ENCODE data around the gene PRKAG2.

The PRKAG2 gene

GRCh38 chr7:151860771-151861170 lies 16.1 kb downstream of the PRKAG2 start:
- no peaks in the 10 kb centered on the region for H3K36me3 ChIP-seq (ENCODE audit: control insufficient read depth, insufficient read depth, low read length)
- DNase-seq (ENCODE audit: extremely low read depth, insufficient read length), result no peak
- no peak overlapping the region for H3K4me3 ChIP-seq (replicated peaks; ENCODE audit: low read depth, low read length)
- H3K27me3 ChIP-seq (replicated peaks; ENCODE audit: control insufficient read depth, insufficient read depth, low read length), result no peaks in the 10 kb centered on the region
- TF ChIP-seq, protein P1, sequence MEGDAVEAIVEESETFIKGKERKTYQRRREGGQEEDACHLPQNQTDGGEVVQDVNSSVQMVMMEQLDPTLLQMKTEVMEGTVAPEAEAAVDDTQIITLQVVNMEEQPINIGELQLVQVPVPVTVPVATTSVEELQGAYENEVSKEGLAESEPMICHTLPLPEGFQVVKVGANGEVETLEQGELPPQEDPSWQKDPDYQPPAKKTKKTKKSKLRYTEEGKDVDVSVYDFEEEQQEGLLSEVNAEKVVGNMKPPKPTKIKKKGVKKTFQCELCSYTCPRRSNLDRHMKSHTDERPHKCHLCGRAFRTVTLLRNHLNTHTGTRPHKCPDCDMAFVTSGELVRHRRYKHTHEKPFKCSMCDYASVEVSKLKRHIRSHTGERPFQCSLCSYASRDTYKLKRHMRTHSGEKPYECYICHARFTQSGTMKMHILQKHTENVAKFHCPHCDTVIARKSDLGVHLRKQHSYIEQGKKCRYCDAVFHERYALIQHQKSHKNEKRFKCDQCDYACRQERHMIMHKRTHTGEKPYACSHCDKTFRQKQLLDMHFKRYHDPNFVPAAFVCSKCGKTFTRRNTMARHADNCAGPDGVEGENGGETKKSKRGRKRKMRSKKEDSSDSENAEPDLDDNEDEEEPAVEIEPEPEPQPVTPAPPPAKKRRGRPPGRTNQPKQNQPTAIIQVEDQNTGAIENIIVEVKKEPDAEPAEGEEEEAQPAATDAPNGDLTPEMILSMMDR (IDR thresholded peaks at IDR 0.05; ENCODE audit: insufficient read depth, low read length, poor library complexity, severe bottlenecking), result no peak

GRCh38 chr7:151859948-151860685 lies 16.8 kb downstream of the PRKAG2 start:
- DNase-seq (ENCODE audit: extremely low read depth, insufficient read length), result no peak
- H3K4me3 ChIP-seq (replicated peaks; ENCODE audit: low read depth, low read length), result no peak overlapping the region
- no peaks in the 10 kb centered on the region for H3K27me3 ChIP-seq (replicated peaks; ENCODE audit: control insufficient read depth, insufficient read depth, low read length)
- H3K36me3 ChIP-seq (ENCODE audit: control insufficient read depth, insufficient read depth, low read length), result no peaks in the 10 kb centered on the region
- TF ChIP-seq, protein P1 (IDR thresholded peaks at IDR 0.05; ENCODE audit: insufficient read depth, low read length, poor library complexity, severe bottlenecking), result no peak

DNA sequence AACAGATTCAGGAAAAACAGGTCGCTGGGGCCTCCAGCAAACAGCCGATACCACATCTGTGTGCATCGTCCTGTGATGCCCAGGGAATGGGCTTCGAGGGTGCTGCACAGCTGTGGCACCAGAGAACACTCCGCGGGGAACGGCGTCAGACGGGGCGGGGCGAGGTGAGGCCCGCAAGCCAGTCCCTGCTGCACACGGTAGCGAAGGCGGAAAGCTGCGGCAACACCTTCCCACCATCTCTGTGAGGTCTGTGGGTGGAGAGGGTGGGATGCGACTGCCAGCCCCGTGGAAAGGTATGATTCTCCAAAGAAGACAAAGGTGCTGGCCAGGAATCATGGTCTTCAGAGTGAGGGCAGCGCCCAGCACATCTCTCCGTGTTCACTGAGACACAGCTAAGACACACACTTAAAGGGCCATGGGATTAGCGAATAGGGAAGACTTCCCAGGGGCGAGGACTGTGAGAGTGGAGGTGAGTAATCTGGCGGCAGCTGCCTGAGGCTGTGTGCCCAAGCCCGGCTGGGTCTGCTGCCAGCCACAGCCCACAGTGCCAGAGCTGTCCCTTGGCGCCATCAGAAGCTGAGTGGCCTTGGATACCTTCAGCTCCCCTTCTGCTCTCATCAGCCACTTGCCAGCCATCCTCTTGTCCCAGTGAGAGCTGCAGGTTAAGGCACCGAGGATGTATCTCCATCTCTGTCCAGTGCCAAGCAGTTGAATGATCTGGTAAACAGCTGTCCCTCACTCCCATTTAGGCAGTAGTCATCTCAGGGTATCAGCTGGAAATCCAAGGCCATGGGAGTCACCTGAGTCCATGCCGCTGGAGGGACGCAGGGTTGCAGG lies 17.6 kb downstream of the PRKAG2 start:
- H3K36me3 ChIP-seq (ENCODE audit: control insufficient read depth, insufficient read depth, low read length), result no peaks in the 10 kb centered on the region
- H3K4me3 ChIP-seq (replicated peaks; ENCODE audit: low read depth, low read length), result no peak overlapping the region
- no peaks in the 10 kb centered on the region for H3K27me3 ChIP-seq (replicated peaks; ENCODE audit: control insufficient read depth, insufficient read depth, low read length)
- TF ChIP-seq, protein P1 (IDR thresholded peaks at IDR 0.05; ENCODE audit: insufficient read depth, low read length, poor library complexity, severe bottlenecking), result no peak
- no peak for DNase-seq (ENCODE audit: extremely low read depth, insufficient read length)

DNA sequence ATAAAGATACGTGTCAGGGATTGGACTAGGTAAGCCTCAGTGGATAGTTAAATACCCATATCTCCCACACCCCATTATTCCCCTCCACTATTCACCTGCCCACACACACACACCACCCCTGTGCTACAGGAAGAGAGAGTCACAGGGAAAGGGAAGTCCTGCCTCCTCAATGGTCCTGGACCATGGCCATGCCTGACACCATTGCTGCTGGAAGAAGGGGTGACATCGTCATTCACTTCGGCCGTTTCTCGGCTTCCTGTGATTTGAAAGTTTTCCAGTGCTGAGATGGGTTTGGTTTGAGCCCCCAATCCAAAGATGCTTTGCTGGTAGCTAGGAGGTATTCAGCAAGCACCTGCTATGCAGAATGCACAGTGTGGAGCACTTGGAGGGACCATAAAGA lies 18.5 kb downstream of the PRKAG2 start:
- DNase-seq (ENCODE audit: extremely low read depth, insufficient read length), result no peak
- no peaks in the 10 kb centered on the region for H3K27me3 ChIP-seq (replicated peaks; ENCODE audit: control insufficient read depth, insufficient read depth, low read length)
- H3K36me3 ChIP-seq (ENCODE audit: control insufficient read depth, insufficient read depth, low read length), result no peaks in the 10 kb centered on the region
- H3K4me3 ChIP-seq (replicated peaks; ENCODE audit: low read depth, low read length), result no peak overlapping the region
- TF ChIP-seq, protein P1 (IDR thresholded peaks at IDR 0.05; ENCODE audit: insufficient read depth, low read length, poor library complexity, severe bottlenecking), result no peak

DNA sequence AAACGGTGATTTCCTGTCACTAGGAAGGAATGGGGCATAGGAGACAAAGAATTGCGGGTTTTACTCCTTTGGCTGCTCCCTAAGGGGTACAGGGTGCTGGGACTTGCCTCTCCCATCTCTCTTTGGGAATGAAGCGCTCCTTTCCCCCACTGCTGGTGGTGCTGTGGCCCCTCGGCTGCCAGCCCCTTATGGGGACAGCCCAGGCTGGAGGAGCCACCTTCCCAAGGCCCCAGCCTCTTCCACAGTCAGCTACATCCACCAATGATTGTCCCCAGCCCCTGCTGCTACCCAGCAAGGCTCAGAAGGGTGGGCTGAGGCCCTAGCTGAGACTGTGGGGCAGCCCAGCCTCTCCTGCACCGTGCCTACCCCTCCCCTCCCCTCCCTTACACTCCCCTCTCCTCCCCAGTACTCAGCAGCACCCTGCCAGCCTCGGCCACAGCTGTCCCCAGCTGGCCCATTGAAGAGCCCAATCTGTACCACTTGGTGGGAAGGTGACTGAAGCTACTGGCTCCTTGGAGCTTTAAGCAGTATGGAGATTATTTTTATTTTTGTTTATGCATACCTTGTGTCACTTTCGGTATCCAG lies 19.0 kb downstream of the PRKAG2 start:
- Histone ChIP-seq H3K27me3 (replicated peaks; ENCODE audit: control insufficient read depth, insufficient read depth, low read length) (no peaks in the 10 kb centered on the region), H3K36me3 (ENCODE audit: control insufficient read depth, insufficient read depth, low read length) (no peaks in the 10 kb centered on the region), H3K4me3 (replicated peaks; ENCODE audit: low read depth, low read length) (no peak overlapping the region)
- TF ChIP-seq, protein P1 (IDR thresholded peaks at IDR 0.05; ENCODE audit: insufficient read depth, low read length, poor library complexity, severe bottlenecking), result no peak
- DNase-seq (ENCODE audit: extremely low read depth, insufficient read length), result no peak
